Liver (tissue), 9 donors: ENCODE results near the gene RYR2. TPM values are rescaled to one million over a fixed set of nuclear protein-coding genes. Genes with fewer than 3 reads are reported as not detected.

Experiments
- DNase-seq: peaks from one replicate; pipeline ENCODE4 v3.0.0-alpha.2; 2017; ENCODE audit warnings: low spot score
- H3K27ac ChIP-seq, 2 donors: one replicate each; pipeline ENCODE4 v1.7.0; 2013; ENCODE audit warnings: inconsistent platforms in 2 of 2, low read length in 2 of 2, control low read depth in 1 of 2, low read depth in 1 of 2, mild to moderate bottlenecking in 1 of 2
- H3K27me3 ChIP-seq, 4 donors: one replicate each; pipeline versions ENCODE4 v1.6.1 to v1.7.0; 2013; ENCODE audit warnings: low read length in 3 of 4, inconsistent platforms in 1 of 4, mild to moderate bottlenecking in 1 of 4, moderate library complexity in 1 of 4; ENCODE audit not compliant: control insufficient read depth in 4 of 4, insufficient read depth in 4 of 4
- H3K36me3 ChIP-seq, 4 donors: one replicate each; pipeline versions ENCODE4 v1.6.1 to v1.7.0; 2013; ENCODE audit warnings: low read length in 3 of 4, mild to moderate bottlenecking in 3 of 4, low read depth in 1 of 4, moderate library complexity in 1 of 4; ENCODE audit not compliant: control insufficient read depth in 4 of 4, insufficient read depth in 3 of 4
- H3K4me1 ChIP-seq, 4 donors: one replicate each; pipeline versions ENCODE4 v1.6.1 to v1.7.0; 2013; ENCODE audit warnings: low read length in 3 of 4, mild to moderate bottlenecking in 3 of 4, moderate library complexity in 1 of 4; ENCODE audit not compliant: control insufficient read depth in 4 of 4, insufficient read depth in 4 of 4
- H3K4me3 ChIP-seq, 3 donors: one replicate each; pipeline versions ENCODE4 v1.6.1 to v1.7.0; 2013; ENCODE audit warnings: low read length in 3 of 3, control low read depth in 1 of 3, low read depth in 1 of 3, mild to moderate bottlenecking in 1 of 3
- H3K9ac ChIP-seq, 2 donors: one replicate each; pipeline ENCODE4 v1.7.0; 2013; ENCODE audit warnings: low read length in 2 of 2, mild to moderate bottlenecking in 2 of 2, moderate library complexity in 2 of 2, control low read depth in 1 of 2, low read depth in 1 of 2
- H3K9me3 ChIP-seq, 4 donors: one replicate each; pipeline versions ENCODE4 v1.6.1 to v1.7.0; 2013; ENCODE audit warnings: low read length in 3 of 4; ENCODE audit not compliant: control insufficient read depth in 4 of 4
- EGR1 ChIP-seq, 2 donors: IDR thresholded peaks; 2 replicates each; pipeline ENCODE4 v1.6.1; 2016 to 2018; ENCODE audit warnings: antibody characterized with exemption in 2 of 2, low read depth in 2 of 2
- FOXA1 ChIP-seq: IDR thresholded peaks from 2 replicates; pipeline ENCODE4 v1.6.1; 2016; ENCODE audit warnings: antibody characterized with exemption
- GABPA ChIP-seq, 2 donors: IDR thresholded peaks in 1 of 2; conservative IDR thresholded peaks in 1 of 2; 2 replicates each; pipeline ENCODE4 v1.6.1; 2016; ENCODE audit warnings: antibody characterized with exemption in 2 of 2, mild to moderate bottlenecking in 1 of 2, moderate library complexity in 1 of 2
- HNF4A ChIP-seq, 2 donors: conservative IDR thresholded peaks; 2 replicates each; pipeline ENCODE4 v1.6.1; 2016; ENCODE audit warnings: antibody characterized with exemption in 2 of 2, mild to moderate bottlenecking in 2 of 2
- HNF4G ChIP-seq: IDR thresholded peaks from 2 replicates; pipeline ENCODE4 v1.6.1; 2016; ENCODE audit warnings: antibody characterized with exemption
- JUND ChIP-seq, 2 donors: IDR thresholded peaks; 2 replicates each; pipeline ENCODE4 v1.6.1; 2016; ENCODE audit warnings: antibody characterized with exemption in 2 of 2
- NR2F2 ChIP-seq: IDR thresholded peaks from 2 replicates; pipeline ENCODE4 v1.6.1; 2016; ENCODE audit warnings: antibody characterized with exemption
- RAD21 ChIP-seq, 2 donors: IDR thresholded peaks; 2 replicates each; pipeline ENCODE4 v1.6.1; 2016; ENCODE audit warnings: antibody characterized with exemption in 2 of 2, mild to moderate bottlenecking in 2 of 2
- REST ChIP-seq: IDR thresholded peaks from 2 replicates; pipeline ENCODE4 v1.6.1; 2016; ENCODE audit warnings: antibody characterized with exemption, mild to moderate bottlenecking
- RXRA ChIP-seq, 2 donors: IDR thresholded peaks; 2 replicates each; pipeline ENCODE4 v1.6.1; 2017 to 2018; ENCODE audit warnings: antibody characterized with exemption in 2 of 2, mild to moderate bottlenecking in 1 of 2
- TAF1 ChIP-seq: conservative IDR thresholded peaks from 2 replicates; pipeline ENCODE4 v1.6.1; 2016; ENCODE audit warnings: antibody characterized with exemption, mild to moderate bottlenecking
- YY1 ChIP-seq: IDR thresholded peaks from 2 replicates; pipeline ENCODE4 v1.6.1; 2016; ENCODE audit warnings: antibody characterized with exemption, mild to moderate bottlenecking
- ZBTB33 ChIP-seq: IDR thresholded peaks from 2 replicates; pipeline ENCODE4 v1.6.1; 2016; ENCODE audit warnings: antibody characterized with exemption
- WGBS: extraction: QIAGEN DNeasy Blood & Tissue Kit; methylation state at CpG from one replicate; pipeline ENCODE4 v1.1.7; 2013; 5-methylcytosine and 5-hydroxymethylcytosine counted together
- polyA plus RNA-seq, 2 donors: library from polyadenylated mRNA; stranded (reverse) in 1 of 2; unstranded in 1 of 2; fragments of 200-250 nt in 1 of 2; fragments of >200 nt in 1 of 2; fragmentation: Nextera tagmentation in 1 of 2; extraction: Ambion mirVana in 1 of 2; gene quantifications; one replicate each; pipeline versions ENCODE4 v1.2.1 to v1.2.3, GENCODE V29; 2013 to 2015
- total RNA-seq, 2 donors: library from RNA; depleted of rRNA; stranded (reverse); fragments of >200 nt; gene quantifications; one replicate each; pipeline ENCODE4 v1.2.3, GENCODE V29; 2014
- donor health status: healthy.
- donor health status: healthy.
- donor health status: healthy.
- donor health status: healthy.
- donor health status: healthy.

Gene RYR2
- total and polyA plus RNA-seq, 4 donors = 0.06 to 0.75 (median 0.31) TPM

- Histone ChIP-seq H3K27ac (no peak overlapping the region), H3K4me1 (no peaks in the 10 kb centered on the region), H3K27me3 (no peaks in the 10 kb centered on the region), H3K36me3 (no peaks in the 10 kb centered on the region), H3K4me3 (no peak overlapping the region), H3K9me3 (no peaks in the 10 kb centered on the region), H3K9ac (no peak overlapping the region)
- no peak for DNase-seq
- WGBS = 51% methylated on average over 3 of the region's 3 CpGs
- TF ChIP-seq JUND (IDR thresholded peaks at IDR 0.05) (no peak), REST (no peak), HNF4A (conservative IDR thresholded peaks at IDR 0.05) (no peak), NR2F2 (no peak)
These were observed 299.4 kb downstream of the RYR2 start for GRCh38 chr1:237341391-237341790.

GRCh38 chr1:237342730-237343129 is 300.7 kb downstream of the RYR2 start:
- DNase-seq = no peak
- TF ChIP-seq YY1 (no peak), FOXA1 (no peak), NR2F2 (no peak), GABPA (IDR thresholded peaks at IDR 0.05 in 1 of 2, conservative IDR thresholded peaks at IDR 0.05 in 1 of 2) (no peak), RAD21 (IDR thresholded peaks at IDR 0.05) (no peak), TAF1 (no peak), RXRA (IDR thresholded peaks at IDR 0.05) (no peak), JUND (IDR thresholded peaks at IDR 0.05) (no peak), EGR1 (IDR thresholded peaks at IDR 0.05; ENCODE audit: low read depth in 2 of 2) (no peak), REST (no peak), HNF4G (no peak), ZBTB33 (no peak)
- Histone ChIP-seq H3K27ac (no peak overlapping the region), H3K27me3 (no peaks in the 10 kb centered on the region), H3K4me1 (no peaks in the 10 kb centered on the region), H3K36me3 (no peaks in the 10 kb centered on the region), H3K9ac (no peak overlapping the region), H3K4me3 (no peak overlapping the region), H3K9me3 (no peaks in the 10 kb centered on the region)
- WGBS = 82% methylated on average over 6 of the region's 6 CpGs
